ENCODE data around the gene PRDM4.
A peak's percentile ranks its signal among the peaks of the same experiment; 100 is the strongest.

Gene PRDM4

GRCh38 chr12:107775093-107775721, 14.3 kb upstream of the PRDM4 start:
- peaks cover 8% of the 10 kb centered on the region for H3K27me3 ChIP-seq (ENCODE audit: insufficient read depth, low read length, poor library complexity)
- TF ChIP-seq EZH2 (IDR thresholded peaks at IDR 0.05; ENCODE audit: borderline replicate concordance, low read depth, low read length, severe bottlenecking) = no peak
- no peak overlapping the region for H3K4me3 ChIP-seq (ENCODE audit: low read depth in 1 of 2, low read length in 2 of 2)

GRCh38 chr12:107774349-107775029, 13.6 kb upstream of the PRDM4 start, which contains the start of gene ASCL4:
ASCL4 (plus strand) TSS chr12:107774704; CDS start chr12:107775219, 515 bp downstream.
- H3K4me2 ChIP-seq (ENCODE audit: insufficient read depth, low read length) = peak within 1 kb of the TSS; percentile 56
- TF ChIP-seq EZH2 (IDR thresholded peaks at IDR 0.05; ENCODE audit: borderline replicate concordance, low read depth, low read length, severe bottlenecking) (no peak), CTCF (IDR thresholded peaks at IDR 0.05; ENCODE audit: borderline replicate concordance, extremely low read depth, low read length, poor library complexity, severe bottlenecking) (no peak)
- H2AFZ ChIP-seq (ENCODE audit: low read depth, low read length) = no peak within 1 kb of the TSS
- ATAC-seq (ENCODE audit: insufficient read depth, low read depth) (peak; percentile 95), DNase-seq (peak; percentile 67)
- H4K20me1 ChIP-seq (ENCODE audit: insufficient read depth, low read length) = peaks cover 8% of the 10 kb centered on the region
- no peak within 1 kb of the TSS for H3K27ac ChIP-seq (ENCODE audit: low read length)
- no peaks in the 10 kb centered on the region for H3K9me3 ChIP-seq (ENCODE audit: insufficient read depth, low read length, severe bottlenecking)
- peak within 1 kb of the TSS in 1 of 2 experiments; percentile 27; a peak in 2 of 4 replicates for H3K4me3 ChIP-seq (ENCODE audit: low read depth in 1 of 2, low read length in 2 of 2)
- H3K36me3 ChIP-seq (ENCODE audit: insufficient read depth, low read length) = no peaks in the 10 kb centered on the region
- peaks cover 26% of the 10 kb centered on the region for H3K4me1 ChIP-seq (ENCODE audit: insufficient read depth, low read length)
- H3K79me2 ChIP-seq (ENCODE audit: insufficient read depth, low read length) = no peaks in the 10 kb centered on the region
- H3K9ac ChIP-seq (ENCODE audit: low read depth, low read length) = no peak within 1 kb of the TSS
- H3K27me3 ChIP-seq (ENCODE audit: insufficient read depth, low read length, poor library complexity) = peaks cover 7% of the 10 kb centered on the region

More at GRCh38 chr12:107775093-107775721, 14.3 kb upstream of the PRDM4 start:
- ATAC-seq (ENCODE audit: insufficient read depth, low read depth) (no peak), DNase-seq (no peak)
- H3K9ac ChIP-seq (ENCODE audit: low read depth, low read length) = no peak overlapping the region
- no peak overlapping the region for H3K27ac ChIP-seq (ENCODE audit: low read length)
- no peaks in the 10 kb centered on the region for H3K36me3 ChIP-seq (ENCODE audit: insufficient read depth, low read length)
- no peak overlapping the region for H2AFZ ChIP-seq (ENCODE audit: low read depth, low read length)
- no peaks in the 10 kb centered on the region for H3K79me2 ChIP-seq (ENCODE audit: insufficient read depth, low read length)
- H4K20me1 ChIP-seq (ENCODE audit: insufficient read depth, low read length) = peaks cover 8% of the 10 kb centered on the region
- H3K4me1 ChIP-seq (ENCODE audit: insufficient read depth, low read length) = peaks cover 26% of the 10 kb centered on the region
- H3K9me3 ChIP-seq (ENCODE audit: insufficient read depth, low read length, severe bottlenecking) = no peaks in the 10 kb centered on the region
- H3K4me2 ChIP-seq (ENCODE audit: insufficient read depth, low read length) = peak overlapping the region; percentile 56

DNA sequence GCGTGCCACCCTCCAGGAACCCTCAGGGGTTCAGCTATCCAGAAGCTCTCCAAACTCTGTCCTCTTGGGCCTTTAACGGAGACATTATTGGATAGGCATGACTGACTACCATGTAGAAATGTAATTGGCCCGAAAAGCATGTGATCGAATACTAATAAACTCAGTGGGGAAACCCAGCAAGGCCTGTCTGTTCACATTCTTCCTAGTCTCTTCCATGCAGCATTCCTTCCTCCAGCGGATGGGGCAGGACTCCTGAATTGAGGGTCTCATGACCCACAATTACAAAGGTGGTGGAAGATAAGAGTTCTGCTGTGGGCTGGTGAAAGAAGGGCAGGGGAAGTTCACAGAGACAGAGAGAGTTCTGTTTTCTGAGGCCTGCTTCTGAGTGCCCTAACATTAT, 6.5 kb upstream of the PRDM4 start:
- Histone ChIP-seq H3K9ac (ENCODE audit: low read depth, low read length) (no peak overlapping the region), H3K36me3 (ENCODE audit: insufficient read depth, low read length) (no peaks in the 10 kb centered on the region), H4K20me1 (ENCODE audit: insufficient read depth, low read length) (no peaks in the 10 kb centered on the region), H3K27me3 (ENCODE audit: insufficient read depth, low read length, poor library complexity) (no peaks in the 10 kb centered on the region), H3K27ac (ENCODE audit: low read length) (no peak overlapping the region), H3K4me1 (ENCODE audit: insufficient read depth, low read length) (no peaks in the 10 kb centered on the region), H3K4me2 (ENCODE audit: insufficient read depth, low read length) (no peak overlapping the region), H3K4me3 (ENCODE audit: low read depth in 1 of 2, low read length in 2 of 2) (no peak overlapping the region), H3K79me2 (ENCODE audit: insufficient read depth, low read length) (no peaks in the 10 kb centered on the region), H2AFZ (ENCODE audit: low read depth, low read length) (no peak overlapping the region), H3K9me3 (ENCODE audit: insufficient read depth, low read length, severe bottlenecking) (no peaks in the 10 kb centered on the region)
- no peak for DNase-seq
- TF ChIP-seq EZH2 (IDR thresholded peaks at IDR 0.05; ENCODE audit: borderline replicate concordance, low read depth, low read length, severe bottlenecking) (no peak), CTCF (IDR thresholded peaks at IDR 0.05; ENCODE audit: borderline replicate concordance, extremely low read depth, low read length, poor library complexity, severe bottlenecking) (no peak)
- no peak for ATAC-seq (ENCODE audit: insufficient read depth, low read depth)

DNA sequence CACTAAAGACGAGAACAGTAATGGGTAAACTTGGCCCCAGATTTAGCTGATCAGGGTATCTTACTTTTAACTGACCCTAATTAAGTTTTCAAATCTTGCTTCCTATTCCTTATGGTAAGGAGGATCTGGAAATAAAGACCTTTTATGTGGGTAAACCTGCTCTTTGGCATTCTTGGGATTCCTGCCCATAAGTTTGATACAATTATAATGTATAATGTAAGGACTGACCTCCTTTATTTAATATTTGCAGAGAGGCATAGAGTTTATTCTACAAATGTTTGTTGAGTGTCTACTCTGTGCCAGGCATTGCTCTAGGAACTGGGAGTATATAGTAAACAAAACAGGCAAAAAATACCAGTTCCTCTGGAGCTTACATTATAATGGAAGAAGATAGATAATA, 4.4 kb upstream of the PRDM4 start:
- H3K4me3 ChIP-seq (ENCODE audit: low read depth in 1 of 2, low read length in 2 of 2) = no peak overlapping the region
- no peaks in the 10 kb centered on the region for H3K27me3 ChIP-seq (ENCODE audit: insufficient read depth, low read length, poor library complexity)
- H3K4me2 ChIP-seq (ENCODE audit: insufficient read depth, low read length) = no peak overlapping the region
- TF ChIP-seq EZH2 (IDR thresholded peaks at IDR 0.05; ENCODE audit: borderline replicate concordance, low read depth, low read length, severe bottlenecking) (no peak), CTCF (IDR thresholded peaks at IDR 0.05; ENCODE audit: borderline replicate concordance, extremely low read depth, low read length, poor library complexity, severe bottlenecking) (no peak)
- no peaks in the 10 kb centered on the region for H4K20me1 ChIP-seq (ENCODE audit: insufficient read depth, low read length)
- no peak for DNase-seq
- no peak overlapping the region for H2AFZ ChIP-seq (ENCODE audit: low read depth, low read length)
- H3K79me2 ChIP-seq (ENCODE audit: insufficient read depth, low read length) = peaks cover 3% of the 10 kb centered on the region
- H3K9me3 ChIP-seq (ENCODE audit: insufficient read depth, low read length, severe bottlenecking) = no peaks in the 10 kb centered on the region
- ATAC-seq (ENCODE audit: insufficient read depth, low read depth) = no peak
- H3K36me3 ChIP-seq (ENCODE audit: insufficient read depth, low read length) = no peaks in the 10 kb centered on the region
- H3K9ac ChIP-seq (ENCODE audit: low read depth, low read length) = no peak overlapping the region
- H3K27ac ChIP-seq (ENCODE audit: low read length) = no peak overlapping the region
- peaks cover 9% of the 10 kb centered on the region for H3K4me1 ChIP-seq (ENCODE audit: insufficient read depth, low read length)

Data from DND-41 (cell line).